ENCODE data around the gene ADAM12. TPM values are rescaled to one million over a fixed set of nuclear protein-coding genes. Genes with fewer than 3 reads are reported as not detected.

Gene ADAM12
- total and polyA plus RNA-seq, 2 experiments from 2014 or later = 0.13 to 0.87 TPM

- no peaks in the 10 kb centered on the region for H4K20me1 ChIP-seq (replicated peaks; ENCODE audit: insufficient read depth)
- H3K27me3 ChIP-seq (ENCODE audit: insufficient read depth) = no peaks in the 10 kb centered on the region
- ATAC-seq = no peak
Measured at GRCh38 chr10:126351021-126351420, 37.3 kb downstream of the ADAM12 start.

More at GRCh38 chr10:126351021-126351420, 37.3 kb downstream of the ADAM12 start:
- TF ChIP-seq CREB1 (CRISPR knock-in tag; IDR thresholded peaks at IDR 0.05; ENCODE audit: low read depth) = no peak
- no peak for TF ChIP-seq JUNB (IDR thresholded peaks at IDR 0.05; ENCODE audit: unreplicated experiment)
- no peak for TF ChIP-seq ZNF462 (CRISPR knock-in tag; IDR thresholded peaks at IDR 0.05)
- no peak for TF ChIP-seq EZH2 (IDR thresholded peaks at IDR 0.05; ENCODE audit: low read depth, unreplicated experiment)
- TF ChIP-seq CTCF (conservative IDR thresholded peaks at IDR 0.05; ENCODE audit: low read depth in 2 of 2) = no peak
- no peak for TF ChIP-seq ZNF114 (CRISPR knock-in tag; IDR thresholded peaks at IDR 0.05)
- TF ChIP-seq REST (IDR thresholded peaks at IDR 0.05; ENCODE audit: unreplicated experiment) = no peak
- no peak for TF ChIP-seq STAT1 (IDR thresholded peaks at IDR 0.05; ENCODE audit: unreplicated experiment)
- TF ChIP-seq ETS1 (IDR thresholded peaks at IDR 0.05) = no peak
- TF ChIP-seq NANOG (IDR thresholded peaks at IDR 0.05; ENCODE audit: borderline replicate concordance) = no peak
- TF ChIP-seq ZNF331 (CRISPR knock-in tag; IDR thresholded peaks at IDR 0.05; ENCODE audit: low read depth) = no peak
- no peak for TF ChIP-seq POLR2AphosphoS5 (IDR thresholded peaks at IDR 0.05; ENCODE audit: low read depth)
- no peak for TF ChIP-seq EZH2phosphoT487 (IDR thresholded peaks at IDR 0.05; ENCODE audit: unreplicated experiment)
- Mint-ChIP-seq H3K36me3 (ENCODE audit: low read depth) (peaks cover 2% of the 10 kb centered on the region; the same call in 1 of the 3 replicates), H3K27me3 (ENCODE audit: insufficient read depth, low read depth, poor library complexity) (no peaks in the 10 kb centered on the region), H3K4me1 (peaks cover 8% of the 10 kb centered on the region; the same call in 2 of the 3 replicates), H3K4me3 (no peak overlapping the region), H3K27ac (no peak overlapping the region), H3K9me3 (peaks cover 1% of the 10 kb centered on the region; the same call in 1 of the 3 replicates)
- Histone ChIP-seq H3K4me3 (no peak overlapping the region), H3K27ac (ENCODE audit: low read depth) (no peak overlapping the region), H3K4me2 (no peak overlapping the region), H3K9me2 (ENCODE audit: insufficient read depth) (0 out of 2 replicates have a peak, but pooled peaks cover 2% of the 10 kb centered on the region), H2AFZ (no peak overlapping the region), H3K36me3 (ENCODE audit: insufficient read depth) (no peaks in the 10 kb centered on the region), H3F3A (replicated peaks; ENCODE audit: low read depth) (no peaks in the 10 kb centered on the region), H3K4me1 (ENCODE audit: insufficient read depth) (no peaks in the 10 kb centered on the region), H3K79me2 (replicated peaks; ENCODE audit: insufficient read depth) (no peaks in the 10 kb centered on the region)
- DNase-seq (ENCODE audit: low spot score) = no peak
